ENCODE measurements around the gene CNTD1.

Gene CNTD1

DNA sequence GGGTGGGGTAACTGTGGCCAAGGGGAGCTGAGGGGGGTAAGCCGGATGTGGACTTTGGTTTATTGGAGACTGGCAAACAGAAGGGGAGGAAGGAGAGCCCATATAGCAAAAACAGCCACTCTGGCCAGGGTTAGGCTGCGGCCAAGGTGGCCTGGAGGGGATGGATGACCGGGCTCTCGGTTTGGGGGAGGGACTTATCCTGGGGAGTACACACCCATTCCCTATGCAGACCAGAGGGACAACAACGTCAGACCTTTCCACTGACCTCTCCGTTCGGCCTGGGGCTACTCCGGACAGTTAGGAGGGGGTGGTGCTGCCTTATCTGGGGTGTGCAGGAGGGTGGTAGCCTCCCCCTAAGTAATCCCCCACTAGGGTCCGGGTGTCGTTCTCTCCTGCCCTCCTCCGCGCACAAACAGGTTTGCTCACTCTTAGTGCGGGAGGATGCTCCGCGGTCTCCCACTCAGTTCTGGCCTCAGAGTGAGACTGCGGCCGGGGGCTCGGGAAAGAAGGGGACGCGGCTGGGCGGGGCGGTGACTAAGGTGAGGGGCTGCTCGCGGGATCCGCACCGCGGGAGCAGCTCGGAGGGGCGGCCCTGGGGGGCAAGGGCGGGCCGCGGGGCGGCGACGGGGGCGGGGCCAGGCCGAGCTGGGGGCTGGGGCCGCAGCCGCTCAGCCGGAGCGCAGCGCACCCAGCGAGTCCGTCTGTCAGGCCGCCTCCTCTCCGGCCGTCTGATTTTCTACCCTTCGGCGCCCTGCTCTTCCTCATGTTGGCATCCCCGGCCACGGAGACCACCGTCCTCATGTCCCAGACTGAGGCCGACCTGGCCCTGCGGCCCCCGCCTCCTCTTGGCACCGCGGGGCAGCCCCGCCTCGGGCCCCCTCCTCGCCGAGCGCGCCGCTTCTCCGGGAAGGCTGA is 18.5 kb upstream of the CNTD1 start, which contains the start of gene WNK4:
Gene WNK4 (plus strand): TSS at position 675 of the 915 bp plus-strand sequence. CDS start 89 bp downstream, at position 764.
- no peak for DNase-seq

DNA sequence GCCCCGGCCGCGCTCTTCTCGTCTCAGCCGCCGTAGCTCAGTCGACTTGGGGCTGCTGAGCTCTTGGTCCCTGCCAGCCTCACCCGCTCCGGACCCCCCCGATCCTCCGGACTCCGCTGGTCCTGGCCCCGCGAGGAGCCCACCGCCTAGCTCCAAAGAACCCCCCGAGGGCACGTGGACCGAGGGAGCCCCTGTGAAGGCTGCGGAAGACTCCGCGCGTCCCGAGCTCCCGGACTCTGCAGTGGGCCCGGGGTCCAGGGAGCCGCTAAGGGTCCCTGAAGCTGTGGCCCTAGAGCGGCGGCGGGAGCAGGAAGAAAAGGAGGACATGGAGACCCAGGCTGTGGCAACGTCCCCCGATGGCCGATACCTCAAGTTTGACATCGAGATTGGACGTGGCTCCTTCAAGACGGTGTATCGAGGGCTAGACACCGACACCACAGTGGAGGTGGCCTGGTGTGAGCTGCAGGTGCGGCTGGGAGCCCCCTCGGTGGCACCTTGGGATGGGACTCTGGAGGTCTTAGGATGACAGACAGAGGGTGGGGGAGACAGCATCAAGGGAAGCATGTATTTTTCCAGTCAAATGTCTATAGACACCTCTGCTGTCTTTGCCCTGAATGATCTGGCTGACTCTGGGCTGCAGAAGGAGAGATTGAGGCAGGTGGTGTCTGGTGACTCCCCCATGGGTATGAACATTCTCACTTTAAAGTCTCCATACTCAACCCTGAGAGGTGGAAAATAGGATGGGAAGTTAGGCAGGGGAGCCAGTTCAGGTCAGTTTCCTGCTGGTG is 17.6 kb upstream of the CNTD1 start:
- DNase-seq: no peak

DNA sequence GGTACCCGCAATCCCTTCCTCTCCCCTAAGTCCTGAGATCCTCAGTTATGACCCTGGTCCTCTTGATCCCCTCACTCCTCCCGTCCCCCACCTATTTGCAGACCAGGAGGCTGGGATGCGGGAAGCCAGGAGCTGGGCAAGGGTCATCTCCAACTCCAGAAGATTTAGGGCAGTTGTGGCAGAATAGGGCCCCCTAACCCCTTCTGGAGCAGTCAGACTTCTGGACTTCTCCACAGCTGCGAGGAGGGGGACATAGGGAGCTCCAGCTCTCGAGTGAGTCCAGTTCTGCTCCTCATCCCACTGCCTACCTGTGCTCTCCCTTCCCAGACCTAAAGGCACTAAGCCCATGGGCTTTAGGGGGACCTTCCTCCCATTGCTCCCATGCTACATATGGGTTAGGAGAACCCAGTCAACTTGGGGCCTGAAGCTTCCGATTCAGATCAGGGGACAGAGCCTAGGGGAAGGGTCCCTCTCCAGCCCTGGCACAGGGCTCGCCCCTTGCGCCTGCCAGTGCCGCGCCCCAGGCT is 17.0 kb upstream of the CNTD1 start:
- DNase-seq: no peak

- no peak for DNase-seq
Measured at GRCh38 chr17:42782166-42783061, 16.2 kb upstream of the CNTD1 start.

- DNase-seq: no peak
Measured at GRCh38 chr17:42783062-42783790, 15.4 kb upstream of the CNTD1 start.

- no peak for DNase-seq
Measured at GRCh38 chr17:42783791-42784138, 14.9 kb upstream of the CNTD1 start.

DNA sequence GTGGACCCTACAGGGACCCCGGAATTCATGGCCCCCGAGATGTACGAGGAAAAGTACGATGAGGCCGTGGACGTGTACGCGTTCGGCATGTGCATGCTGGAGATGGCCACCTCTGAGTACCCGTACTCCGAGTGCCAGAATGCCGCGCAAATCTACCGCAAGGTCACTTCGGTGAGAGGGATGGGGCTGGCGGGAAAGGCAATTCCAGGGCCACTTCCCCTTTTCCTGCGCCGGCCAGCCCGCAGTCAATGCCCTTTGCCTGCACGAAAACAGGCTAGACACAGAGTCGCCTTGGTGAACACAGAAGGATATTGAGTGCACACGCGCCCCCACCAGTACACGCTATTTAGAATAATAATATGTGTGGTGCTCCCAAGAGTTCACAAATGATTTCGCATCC is 14.3 kb upstream of the CNTD1 start:
- no peak for DNase-seq

DNA sequence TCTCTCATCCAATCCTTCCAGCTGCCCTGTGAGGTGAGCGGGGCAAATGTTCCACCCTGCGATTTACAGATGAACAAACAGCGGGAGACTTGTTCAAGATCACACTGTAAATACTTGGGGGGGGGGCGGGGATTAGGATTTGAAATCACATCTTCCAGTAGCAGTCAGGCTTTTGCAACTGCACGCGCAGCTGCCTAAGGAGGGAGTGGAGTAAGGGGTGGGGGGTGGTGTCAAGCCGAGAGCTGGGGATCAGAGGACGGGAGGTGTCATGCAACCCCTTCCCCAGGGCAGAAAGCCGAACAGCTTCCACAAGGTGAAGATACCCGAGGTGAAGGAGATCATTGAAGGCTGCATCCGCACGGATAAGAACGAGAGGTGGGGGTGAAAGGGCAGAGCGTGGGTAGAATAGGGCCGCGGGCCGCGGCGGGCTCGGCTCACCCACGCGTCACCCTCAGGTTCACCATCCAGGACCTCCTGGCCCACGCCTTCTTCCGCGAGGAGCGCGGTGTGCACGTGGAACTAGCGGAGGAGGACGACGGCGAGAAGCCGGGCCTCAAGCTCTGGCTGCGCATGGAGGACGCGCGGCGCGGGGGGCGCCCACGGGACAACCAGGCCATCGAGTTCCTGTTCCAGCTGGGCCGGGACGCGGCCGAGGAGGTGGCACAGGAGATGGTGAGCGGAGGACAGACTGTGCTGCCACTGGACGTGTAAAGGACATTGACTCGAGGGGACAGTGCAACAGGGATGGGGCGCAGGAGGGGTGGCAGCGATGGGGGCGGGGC is 13.7 kb upstream of the CNTD1 start:
- DNase-seq: no peak

DNA sequence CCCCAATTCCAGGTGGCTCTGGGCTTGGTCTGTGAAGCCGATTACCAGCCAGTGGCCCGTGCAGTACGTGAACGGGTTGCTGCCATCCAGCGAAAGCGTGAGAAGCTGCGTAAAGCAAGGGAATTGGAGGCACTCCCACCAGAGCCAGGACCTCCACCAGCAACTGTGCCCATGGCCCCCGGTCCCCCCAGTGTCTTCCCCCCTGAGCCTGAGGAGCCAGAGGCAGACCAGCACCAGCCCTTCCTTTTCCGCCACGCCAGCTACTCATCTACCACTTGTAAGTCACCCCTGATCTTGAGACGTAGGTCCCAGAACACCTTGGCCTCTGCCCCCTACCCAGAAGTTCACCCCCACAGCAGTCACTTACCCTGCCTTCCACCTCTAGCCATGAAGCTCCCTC is 11.4 kb upstream of the CNTD1 start:
- DNase-seq: no peak

DNA sequence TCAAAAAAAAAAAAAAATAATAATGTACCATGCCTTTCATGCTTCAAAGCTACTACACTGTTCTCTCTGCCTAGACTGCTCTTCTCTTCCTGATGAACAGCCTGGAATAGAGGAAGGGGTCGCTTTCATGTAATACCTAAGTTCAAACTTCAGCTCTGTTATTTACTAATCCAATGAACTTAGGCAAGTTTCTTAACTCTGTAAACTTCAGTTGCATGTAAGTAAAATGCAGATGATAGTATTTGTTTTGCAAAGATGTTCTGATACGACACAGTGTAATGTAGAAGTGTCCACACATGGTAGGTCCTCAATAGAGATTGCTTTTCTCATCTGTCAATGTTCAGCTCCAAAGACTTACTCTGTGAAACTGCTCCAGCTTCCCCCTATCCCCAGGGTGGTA is 6.7 kb upstream of the CNTD1 start:
- DNase-seq: no peak

- DNase-seq: no peak
Measured at GRCh38 chr17:42792545-42792944, 6.1 kb upstream of the CNTD1 start.

DNA sequence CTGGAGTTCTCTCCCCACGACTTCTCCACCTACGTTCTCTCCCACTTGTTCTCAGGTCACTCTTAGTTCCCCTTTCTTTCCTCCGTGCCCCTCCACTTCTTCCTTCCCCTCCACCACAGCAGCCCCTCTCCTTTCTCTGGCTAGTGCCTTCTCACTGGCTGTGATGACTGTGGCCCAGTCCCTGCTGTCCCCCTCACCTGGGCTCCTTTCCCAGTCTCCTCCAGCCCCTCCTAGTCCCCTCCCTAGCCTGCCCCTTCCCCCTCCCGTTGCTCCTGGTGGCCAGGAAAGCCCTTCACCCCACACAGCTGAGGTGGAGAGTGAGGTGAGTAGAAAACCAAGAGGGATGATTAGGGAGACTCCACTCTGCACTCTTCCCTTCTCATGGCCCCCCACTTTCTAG is 3.6 kb upstream of the CNTD1 start:
- DNase-seq: no peak

DNA sequence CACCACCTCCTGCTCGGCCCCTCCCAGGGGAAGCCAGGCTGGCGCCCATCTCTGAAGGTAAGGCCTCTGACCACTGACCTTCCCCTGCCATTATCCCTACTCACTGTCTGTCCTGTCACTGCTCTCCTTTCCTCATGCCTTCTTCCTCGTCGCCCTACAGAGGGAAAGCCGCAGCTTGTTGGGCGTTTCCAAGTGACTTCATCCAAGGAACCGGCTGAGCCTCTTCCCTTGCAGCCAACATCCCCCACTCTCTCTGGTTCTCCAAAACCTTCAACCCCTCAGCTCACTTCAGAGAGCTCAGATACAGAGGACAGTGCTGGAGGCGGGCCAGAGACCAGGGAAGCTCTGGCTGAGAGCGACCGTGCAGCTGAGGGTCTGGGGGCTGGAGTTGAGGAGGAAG is 3.2 kb upstream of the CNTD1 start:
- no peak for DNase-seq

GRCh38 chr17:42796066-42796758 is 2.4 kb upstream of the CNTD1 start:
- DNase-seq: no peak

DNA sequence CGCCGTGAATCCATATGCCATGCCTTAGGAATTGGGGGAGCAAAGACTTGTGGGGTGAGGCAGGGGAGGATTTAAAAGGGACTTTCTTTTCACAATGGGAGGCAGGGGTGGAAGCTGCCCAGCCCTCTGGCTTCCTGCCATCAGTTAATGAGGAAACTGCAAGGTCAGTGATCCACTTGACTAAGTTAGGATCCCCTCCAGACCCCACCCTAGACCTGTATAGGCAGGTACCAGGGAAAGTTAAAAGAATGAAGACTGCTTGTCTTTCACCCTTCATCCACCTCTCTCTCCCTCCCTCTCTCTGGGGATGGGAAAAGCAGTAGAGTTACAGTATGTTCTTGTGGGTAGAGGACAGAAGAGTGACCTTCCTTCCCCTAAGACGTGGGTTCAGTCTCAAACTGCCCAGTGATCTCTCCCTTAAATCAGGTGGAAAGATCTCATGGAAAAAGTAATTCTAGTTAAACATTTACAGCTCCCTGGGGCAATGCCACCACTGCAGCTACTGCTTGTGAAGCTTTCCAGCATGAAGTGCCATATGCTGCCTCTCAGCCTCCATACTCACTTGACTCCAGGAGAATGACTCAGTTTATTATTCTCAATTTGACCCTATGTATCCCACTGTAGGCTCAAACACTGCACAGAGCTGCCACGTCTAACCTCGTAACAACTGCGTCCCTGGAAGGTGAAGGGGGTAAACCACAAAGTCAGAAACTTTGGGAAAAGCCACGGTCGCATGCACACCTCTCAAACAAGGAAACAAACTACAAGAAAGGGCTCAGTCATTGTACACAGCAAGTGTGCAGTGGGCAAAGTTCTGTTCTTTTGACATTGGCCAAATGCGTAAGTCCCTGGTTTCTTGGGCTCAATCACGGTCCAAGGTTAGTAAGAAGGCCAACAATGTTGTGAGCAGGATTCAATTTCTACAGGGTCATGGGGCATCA is 1.3 kb upstream of the CNTD1 start:
- no peak for DNase-seq

DNA sequence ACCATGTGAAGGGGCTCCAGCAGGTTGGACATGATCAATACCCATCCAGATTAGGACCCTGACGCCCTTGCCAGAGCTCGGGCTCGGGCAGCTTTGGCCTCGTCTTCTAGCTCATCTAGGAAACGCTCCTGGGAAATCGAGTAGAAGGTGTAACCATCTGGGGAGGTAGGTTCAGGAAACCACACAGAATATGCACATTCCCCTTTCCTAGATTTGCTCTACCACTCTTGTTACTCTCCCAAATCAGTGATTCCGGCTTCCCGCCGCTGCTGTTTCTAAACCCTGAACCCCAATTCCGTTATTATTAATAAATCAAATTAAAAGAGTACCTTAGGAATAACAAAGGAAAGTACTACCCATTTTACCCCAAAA is 664 bp upstream of the CNTD1 start:
- no peak for DNase-seq

- no peak for DNase-seq
Measured at GRCh38 chr17:42803074-42803883, 4.6 kb downstream of the CNTD1 start.

GRCh38 chr17:42804918-42805367 is 6.3 kb downstream of the CNTD1 start:
- DNase-seq: no peak

All from CD4-positive, alpha-beta T cell treated with Interferon alpha-2 for 1 hour (primary cell).